Trophoblast cell (in vitro differentiated cells and primary cell): ENCODE measurements around the gene MRPL17.

Experiments used
- DNase-seq, 2 donors: peaks; one replicate each; pipeline ENCODE4 v3.0.0-alpha.2; 2016
- H2AFZ ChIP-seq: 2 replicates; pipeline ENCODE4 v1.6.1; 2013; ENCODE audit warnings: low read length, moderate library complexity, mild to moderate bottlenecking; ENCODE audit not compliant: insufficient read depth, poor library complexity
- H2AK5ac ChIP-seq: 2 replicates; pipeline ENCODE4 v1.6.1; 2013; ENCODE audit warnings: mild to moderate bottlenecking, low read length
- H2BK120ac ChIP-seq: 2 replicates; pipeline ENCODE4 v1.6.1; 2013; ENCODE audit warnings: low read length, mild to moderate bottlenecking, moderate library complexity; ENCODE audit not compliant: insufficient read depth, poor library complexity
- H2BK12ac ChIP-seq: 2 replicates; pipeline ENCODE4 v1.6.1; 2013; ENCODE audit warnings: mild to moderate bottlenecking, low read length, moderate library complexity
- H2BK5ac ChIP-seq: 2 replicates; pipeline ENCODE4 v1.6.1; 2013; ENCODE audit warnings: low read length, low read depth, moderate library complexity, mild to moderate bottlenecking; ENCODE audit not compliant: poor library complexity
- H3K14ac ChIP-seq: 2 replicates; pipeline ENCODE4 v1.6.1; 2013; ENCODE audit warnings: mild to moderate bottlenecking, low read length
- H3K18ac ChIP-seq: 2 replicates; pipeline ENCODE4 v1.6.1; 2013; ENCODE audit warnings: mild to moderate bottlenecking, low read length
- H3K23ac ChIP-seq: 2 replicates; pipeline ENCODE4 v1.6.1; 2013; ENCODE audit warnings: low read length
- H3K27ac ChIP-seq: 2 replicates; pipeline ENCODE4 v1.5.1; 2013; ENCODE audit warnings: low read depth, mild to moderate bottlenecking, inconsistent platforms, low read length, moderate library complexity
- H3K27me3 ChIP-seq: 2 replicates; pipeline ENCODE4 v1.6.1; 2013; ENCODE audit warnings: inconsistent platforms, mild to moderate bottlenecking, low read length, moderate library complexity; ENCODE audit not compliant: insufficient read depth
- H3K36me3 ChIP-seq, 2 experiments: 1 replicate in 1 of 2; 2 replicates in 1 of 2; pipeline ENCODE4 v1.6.1; 2013; ENCODE audit warnings: low read length in 2 of 2, mild to moderate bottlenecking in 2 of 2, moderate library complexity in 1 of 2; ENCODE audit not compliant: insufficient read depth in 2 of 2, control insufficient read depth in 1 of 2
- H3K4ac ChIP-seq: 2 replicates; pipeline ENCODE4 v1.6.1; 2013; ENCODE audit warnings: low read depth, mild to moderate bottlenecking, low read length, moderate library complexity
- H3K4me1 ChIP-seq, 2 experiments: 1 replicate in 1 of 2; 2 replicates in 1 of 2; pipeline ENCODE4 v1.6.1; 2013; ENCODE audit warnings: low read length in 2 of 2, mild to moderate bottlenecking in 2 of 2, moderate library complexity in 1 of 2; ENCODE audit not compliant: insufficient read depth in 2 of 2, control insufficient read depth in 1 of 2
- H3K4me2 ChIP-seq: 2 replicates; pipeline ENCODE4 v1.6.1; 2013; ENCODE audit warnings: inconsistent platforms, mild to moderate bottlenecking, low read length, moderate library complexity
- H3K4me3 ChIP-seq: 2 replicates; pipeline ENCODE4 v1.5.1; 2013; ENCODE audit warnings: mild to moderate bottlenecking, low read depth, low read length, inconsistent platforms
- H3K79me1 ChIP-seq: one replicate; pipeline ENCODE4 v1.6.1; 2013; ENCODE audit warnings: low read length
- H3K79me2 ChIP-seq: 2 replicates; pipeline ENCODE4 v1.6.1; 2013; ENCODE audit warnings: low read length, mild to moderate bottlenecking; ENCODE audit not compliant: control insufficient read depth, insufficient read depth, poor library complexity
- H3K9ac ChIP-seq: 2 replicates; pipeline ENCODE4 v1.6.1; 2013; ENCODE audit warnings: mild to moderate bottlenecking, low read length
- H3K9me3 ChIP-seq: 2 replicates; pipeline ENCODE4 v1.6.1; 2013; ENCODE audit warnings: low read depth, mild to moderate bottlenecking, control low read depth, inconsistent platforms, low read length; ENCODE audit not compliant: insufficient read depth
- H4K12ac ChIP-seq: 2 replicates; pipeline ENCODE4 v1.6.1; 2013; ENCODE audit warnings: low read depth, mild to moderate bottlenecking, low read length, moderate library complexity
- H4K8ac ChIP-seq: 2 replicates; pipeline ENCODE4 v1.6.1; 2013; ENCODE audit warnings: low read depth, mild to moderate bottlenecking, low read length, moderate library complexity
- H4K91ac ChIP-seq: one replicate; pipeline ENCODE4 v1.6.1; 2013; ENCODE audit warnings: low read depth, mild to moderate bottlenecking, low read length, moderate library complexity
- WGBS: extraction: QIAGEN DNeasy Blood & Tissue Kit; methylation state at CpG from one replicate; pipeline ENCODE4 v1.1.7; 2013; ENCODE audit warnings: missing lambda C conversion rate; ENCODE audit not compliant: insufficient read length, insufficient coverage; ENCODE audit errors: extremely low coverage; 5-methylcytosine and 5-hydroxymethylcytosine counted together

The MRPL17 gene

DNA sequence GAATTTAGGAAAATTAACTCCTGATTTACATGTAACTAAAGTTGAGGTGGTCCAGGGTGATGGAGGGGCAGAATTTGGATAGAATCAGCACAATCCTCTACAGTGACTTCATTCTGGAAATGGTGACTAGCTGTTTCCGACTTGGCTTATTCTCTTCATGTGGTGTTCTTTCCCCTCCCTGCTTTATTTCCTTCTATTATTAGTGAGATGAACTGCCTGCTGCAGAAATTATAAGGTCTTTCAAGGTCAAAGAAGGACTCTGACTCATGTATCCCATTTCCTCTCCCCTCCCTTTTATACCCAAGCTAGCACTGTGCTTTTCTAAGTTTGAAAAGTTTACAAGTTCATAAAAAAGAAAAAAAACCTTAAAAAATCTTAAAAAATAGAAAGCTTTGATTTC lies 12.2 kb upstream of the MRPL17 start:
- no peak overlapping the region for H4K8ac ChIP-seq
- H3K36me3 ChIP-seq, result no peaks in the 10 kb centered on the region
- H3K23ac ChIP-seq, result no peak overlapping the region
- no peak for DNase-seq
- whole genome bisulfite sequencing, result no CpG with 5 or more reads among the region's 1 CpG
- H4K12ac ChIP-seq, result no peak overlapping the region
- H4K91ac ChIP-seq, result no peak overlapping the region
- no peak overlapping the region for H3K4me3 ChIP-seq
- H3K9ac ChIP-seq, result no peak overlapping the region
- H3K14ac ChIP-seq, result no peak overlapping the region
- H3K4me2 ChIP-seq, result no peak overlapping the region
- no peak overlapping the region for H2AK5ac ChIP-seq
- no peaks in the 10 kb centered on the region for H3K9me3 ChIP-seq
- no peak overlapping the region for H3K18ac ChIP-seq
- H3K4me1 ChIP-seq, result no peaks in the 10 kb centered on the region
- H3K27me3 ChIP-seq, result no peaks in the 10 kb centered on the region
- H3K4ac ChIP-seq, result no peak overlapping the region
- no peak overlapping the region for H2BK5ac ChIP-seq
- H3K27ac ChIP-seq, result no peak overlapping the region
- H2BK120ac ChIP-seq, result no peak overlapping the region
- no peaks in the 10 kb centered on the region for H3K79me1 ChIP-seq
- H2AFZ ChIP-seq, result no peak overlapping the region
- H3K79me2 ChIP-seq, result no peaks in the 10 kb centered on the region
- H2BK12ac ChIP-seq, result no peak overlapping the region

DNA sequence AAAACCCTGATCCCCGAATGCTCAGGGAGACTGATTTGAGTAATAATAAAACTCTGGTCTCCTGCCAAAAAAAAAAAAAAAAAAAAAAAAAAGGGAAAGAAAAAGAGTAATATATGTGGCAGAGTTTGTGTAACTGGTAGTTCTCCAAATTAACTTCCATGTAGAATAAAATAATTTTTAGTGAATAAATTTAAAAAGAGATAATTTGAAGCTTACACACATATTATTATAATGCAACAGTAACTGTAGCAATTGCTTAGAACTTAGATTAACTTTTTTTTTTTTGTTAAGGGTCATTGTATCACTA lies 11.0 kb upstream of the MRPL17 start:
- Histone ChIP-seq H4K91ac (no peak overlapping the region), H3K9me3 (no peaks in the 10 kb centered on the region), H4K8ac (no peak overlapping the region), H3K79me1 (no peaks in the 10 kb centered on the region), H3K27ac (no peak overlapping the region), H3K23ac (no peak overlapping the region), H3K9ac (no peak overlapping the region), H2AK5ac (no peak overlapping the region), H3K36me3 (no peaks in the 10 kb centered on the region), H2AFZ (no peak overlapping the region), H3K4me1 (no peaks in the 10 kb centered on the region), H4K12ac (no peak overlapping the region), H3K4me2 (no peak overlapping the region), H2BK120ac (no peak overlapping the region), H3K18ac (no peak overlapping the region), H2BK5ac (no peak overlapping the region), H3K27me3 (no peaks in the 10 kb centered on the region), H3K14ac (no peak overlapping the region), H3K79me2 (no peaks in the 10 kb centered on the region), H3K4me3 (no peak overlapping the region), H3K4ac (no peak overlapping the region), H2BK12ac (no peak overlapping the region)
- WGBS, result no CpG with 5 or more reads among the region's 1 CpG
- no peak for DNase-seq

DNA sequence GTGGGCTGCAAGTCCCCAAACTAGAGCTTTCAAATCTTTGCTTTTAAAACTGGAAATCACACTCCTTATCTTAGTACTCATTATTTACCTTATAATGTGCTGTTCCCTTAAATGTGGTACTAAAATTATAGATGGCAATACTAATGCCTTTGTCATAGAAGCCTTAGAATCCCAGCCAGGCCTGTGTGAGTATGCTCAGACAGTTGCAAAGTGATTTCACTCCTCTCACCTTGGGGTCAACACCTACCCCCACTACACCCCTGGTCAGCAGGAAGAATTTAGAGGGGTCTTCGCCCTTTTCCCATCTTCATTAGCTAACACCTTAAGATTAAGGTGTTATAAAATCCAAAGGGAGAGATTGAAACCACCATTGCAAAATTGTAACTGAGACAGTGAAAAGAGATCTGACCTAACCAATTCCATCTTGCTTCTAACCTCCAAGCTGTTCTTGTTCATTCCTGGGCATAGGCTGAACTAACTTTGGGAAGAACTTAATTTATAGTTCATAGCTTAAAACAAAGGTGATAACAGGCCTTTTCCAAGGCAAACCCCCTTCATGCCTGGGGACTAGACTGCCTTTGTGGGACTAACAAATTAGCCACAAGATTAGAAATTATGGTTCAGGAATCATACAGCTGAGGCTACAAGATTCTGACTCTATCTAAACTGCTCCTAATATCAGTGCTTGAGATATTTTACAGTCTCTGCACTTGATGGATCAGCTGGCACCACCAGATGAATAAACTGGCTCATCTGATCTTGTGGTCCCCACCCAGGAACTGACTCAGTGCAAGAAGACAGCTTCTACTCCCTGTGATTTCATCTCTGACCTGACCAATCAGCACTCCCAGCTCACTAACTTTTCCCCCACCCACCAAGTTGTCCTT lies 10.4 kb upstream of the MRPL17 start:
- Histone ChIP-seq H3K18ac (no peak overlapping the region), H4K8ac (no peak overlapping the region), H2BK120ac (no peak overlapping the region), H3K36me3 (no peaks in the 10 kb centered on the region), H3K14ac (no peak overlapping the region), H3K4me1 (no peaks in the 10 kb centered on the region), H4K12ac (no peak overlapping the region), H3K4me2 (no peak overlapping the region), H3K79me1 (no peaks in the 10 kb centered on the region), H2AFZ (no peak overlapping the region), H3K4ac (no peak overlapping the region), H3K27ac (no peak overlapping the region), H3K23ac (no peak overlapping the region), H3K27me3 (no peaks in the 10 kb centered on the region), H2AK5ac (no peak overlapping the region), H2BK12ac (no peak overlapping the region), H3K9ac (no peak overlapping the region), H3K79me2 (no peaks in the 10 kb centered on the region), H3K9me3 (no peaks in the 10 kb centered on the region), H4K91ac (no peak overlapping the region), H2BK5ac (no peak overlapping the region), H3K4me3 (no peak overlapping the region)
- peak in 1 of 2 donors; percentile 2 for DNase-seq
- no CpG with 5 or more reads among the region's 1 CpG for WGBS

DNA sequence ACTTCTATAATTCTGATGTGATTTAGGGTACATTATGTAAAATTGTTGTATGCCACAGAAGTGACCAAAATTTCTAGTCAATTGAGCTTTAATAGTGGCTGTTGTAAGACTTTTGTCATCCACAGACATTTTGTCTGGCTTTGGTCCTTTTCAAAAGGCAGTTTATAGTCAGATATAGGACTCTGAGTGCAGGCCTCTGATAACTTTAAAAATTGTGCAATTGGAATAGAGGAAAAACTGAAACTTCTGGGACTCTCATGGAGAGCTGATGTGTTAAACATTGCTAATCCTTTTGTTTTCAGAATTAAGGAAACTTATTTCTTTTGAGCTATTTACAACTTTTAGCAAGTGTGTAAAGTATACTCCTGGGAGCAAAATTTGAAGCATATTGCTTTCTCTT lies 9.0 kb upstream of the MRPL17 start:
- Histone ChIP-seq H3K9ac (no peak overlapping the region), H3K23ac (no peak overlapping the region)
- no peak for DNase-seq

More for the DNA sequence above, 9.0 kb upstream of the MRPL17 start:
- no peak overlapping the region for H3K4ac ChIP-seq
- no peaks in the 10 kb centered on the region for H3K9me3 ChIP-seq
- no peak overlapping the region for H2AFZ ChIP-seq
- no peak overlapping the region for H2AK5ac ChIP-seq
- no peak overlapping the region for H3K27ac ChIP-seq
- H3K4me1 ChIP-seq, result no peaks in the 10 kb centered on the region
- H4K12ac ChIP-seq, result no peak overlapping the region
- no peak overlapping the region for H2BK12ac ChIP-seq
- H4K8ac ChIP-seq, result no peak overlapping the region
- H2BK120ac ChIP-seq, result no peak overlapping the region
- H3K79me2 ChIP-seq, result no peaks in the 10 kb centered on the region
- no peak overlapping the region for H3K18ac ChIP-seq
- H3K14ac ChIP-seq, result no peak overlapping the region
- H3K36me3 ChIP-seq, result no peaks in the 10 kb centered on the region
- no peak overlapping the region for H2BK5ac ChIP-seq
- H3K27me3 ChIP-seq, result no peaks in the 10 kb centered on the region
- H4K91ac ChIP-seq, result no peak overlapping the region
- H3K79me1 ChIP-seq, result no peaks in the 10 kb centered on the region
- H3K4me3 ChIP-seq, result no peak overlapping the region
- H3K4me2 ChIP-seq, result no peak overlapping the region
